SK-N-SH treated with all-trans-retinoic acid at 6 μM for 48 hours (cell line): ENCODE results near the gene SMCO4.

Experiments
- ARNTL ChIP-seq: fragments of 450-650 bp; formaldehyde crosslinking; IDR thresholded peaks from 2 replicates; pipeline ENCODE4 v1.5.0; 2020; ENCODE audit warnings: low read depth, mild to moderate bottlenecking, moderate library complexity, borderline replicate concordance
- CSRNP3 ChIP-seq: fragments of 250-450 bp; sonication (Bioruptor Pico); IDR thresholded peaks from 2 replicates; pipeline ENCODE4 v1.5.1; 2021; ENCODE audit warnings: mild to moderate bottlenecking, moderate library complexity
- ESRRG ChIP-seq: fragments of 250-450 bp; sonication (Bioruptor Pico); IDR thresholded peaks from 2 replicates; pipeline ENCODE4 v1.6.1; 2021; ENCODE audit warnings: mild to moderate bottlenecking
- GLIS3 ChIP-seq: fragments of 250-450 bp; sonication (Bioruptor Pico); IDR thresholded peaks from 2 replicates; pipeline ENCODE4 v1.5.0; 2020; ENCODE audit warnings: mild to moderate bottlenecking, moderate library complexity
- ISL1 ChIP-seq: fragments of 250-450 bp; sonication (Bioruptor Pico); IDR thresholded peaks from 2 replicates; pipeline ENCODE4 v2.1.2; 2022; ENCODE audit warnings: mild to moderate bottlenecking, moderate library complexity
- OSR1 ChIP-seq: fragments of 250-450 bp; sonication (Bioruptor Pico); IDR thresholded peaks from 2 replicates; pipeline ENCODE4 v1.8.0; 2022; ENCODE audit warnings: moderate library complexity, mild to moderate bottlenecking, inconsistent platforms
- PATZ1 ChIP-seq: fragments of 250-450 bp; sonication (Bioruptor Pico); IDR thresholded peaks from 2 replicates; pipeline ENCODE4 v1.8.0; 2020; ENCODE audit warnings: mild to moderate bottlenecking, moderate library complexity, borderline replicate concordance
- PPARA ChIP-seq: fragments of 250-450 bp; sonication (Bioruptor Pico); IDR thresholded peaks from 2 replicates; pipeline ENCODE4 v1.5.0; 2020; ENCODE audit warnings: mild to moderate bottlenecking, borderline replicate concordance
- SNAI2 ChIP-seq: fragments of 250-450 bp; sonication (Bioruptor Pico); IDR thresholded peaks from 2 replicates; pipeline ENCODE4 v1.5.0; 2020; ENCODE audit warnings: mild to moderate bottlenecking, moderate library complexity
- TCF4 ChIP-seq: fragments of 250-450 bp; sonication (Bioruptor Pico); IDR thresholded peaks from 2 replicates; pipeline ENCODE4 v1.8.0; 2021; ENCODE audit warnings: mild to moderate bottlenecking, moderate library complexity, borderline replicate concordance
- TOX ChIP-seq: fragments of 250-450 bp; sonication (Bioruptor Pico); IDR thresholded peaks from 2 replicates; pipeline ENCODE4 v1.8.0; 2021; ENCODE audit warnings: mild to moderate bottlenecking, moderate library complexity, borderline replicate concordance
- ZFP3 ChIP-seq: fragments of 250-450 bp; sonication (Bioruptor Pico); IDR thresholded peaks from 2 replicates; pipeline ENCODE4 v1.5.0; 2020; ENCODE audit warnings: mild to moderate bottlenecking, moderate library complexity
- ZFP30 ChIP-seq: fragments of 450-650 bp; formaldehyde crosslinking; IDR thresholded peaks from 2 replicates; pipeline ENCODE4 v1.5.0; 2022; ENCODE audit warnings: mild to moderate bottlenecking, moderate library complexity
- TF ChIP-seq, protein P1 (sequence below): fragments of 250-450 bp; sonication (Bioruptor Pico); IDR thresholded peaks from 2 replicates; pipeline ENCODE4 v1.8.0; 2021; ENCODE audit warnings: low read depth, mild to moderate bottlenecking, moderate library complexity, borderline replicate concordance

DNA sequence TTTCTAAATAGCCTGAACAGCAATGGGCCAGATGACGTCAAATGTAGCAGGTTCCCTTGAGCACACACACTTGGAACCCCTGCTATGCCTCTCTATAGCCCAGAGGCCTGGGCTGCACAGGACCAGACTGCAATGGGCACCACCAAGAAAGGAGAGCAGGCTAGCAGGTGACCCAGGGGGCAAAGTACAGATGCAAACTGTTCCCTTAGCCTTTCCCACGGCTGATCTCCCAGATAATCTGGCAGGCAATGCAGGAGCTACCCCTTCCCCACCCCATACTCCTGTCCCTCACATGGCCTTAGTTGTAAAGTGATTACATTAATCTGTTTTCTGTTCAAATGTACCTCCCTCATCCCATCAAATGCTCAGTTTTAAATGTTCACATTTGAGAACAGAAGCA lies 41.3 kb downstream of the SMCO4 start:
- no peak for TF ChIP-seq GLIS3 (CRISPR knock-in tag)
- no peak for TF ChIP-seq ZFP3
- TF ChIP-seq, protein P1, sequence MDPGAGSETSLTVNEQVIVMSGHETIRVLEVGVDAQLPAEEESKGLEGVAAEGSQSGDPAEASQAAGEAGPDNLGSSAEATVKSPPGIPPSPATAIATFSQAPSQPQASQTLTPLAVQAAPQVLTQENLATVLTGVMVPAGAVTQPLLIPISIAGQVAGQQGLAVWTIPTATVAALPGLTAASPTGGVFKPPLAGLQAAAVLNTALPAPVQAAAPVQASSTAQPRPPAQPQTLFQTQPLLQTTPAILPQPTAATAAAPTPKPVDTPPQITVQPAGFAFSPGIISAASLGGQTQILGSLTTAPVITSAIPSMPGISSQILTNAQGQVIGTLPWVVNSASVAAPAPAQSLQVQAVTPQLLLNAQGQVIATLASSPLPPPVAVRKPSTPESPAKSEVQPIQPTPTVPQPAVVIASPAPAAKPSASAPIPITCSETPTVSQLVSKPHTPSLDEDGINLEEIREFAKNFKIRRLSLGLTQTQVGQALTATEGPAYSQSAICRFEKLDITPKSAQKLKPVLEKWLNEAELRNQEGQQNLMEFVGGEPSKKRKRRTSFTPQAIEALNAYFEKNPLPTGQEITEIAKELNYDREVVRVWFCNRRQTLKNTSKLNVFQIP (CRISPR knock-in tag): no peak
- TF ChIP-seq PATZ1 (CRISPR knock-in tag): no peak
- TF ChIP-seq TOX: no peak
- no peak for TF ChIP-seq TCF4
- no peak for TF ChIP-seq CSRNP3
- TF ChIP-seq ZFP30 (CRISPR knock-in tag): no peak
- no peak for TF ChIP-seq ESRRG (CRISPR knock-in tag)
- no peak for TF ChIP-seq ISL1 (CRISPR knock-in tag)
- TF ChIP-seq OSR1 (CRISPR knock-in tag): no peak
- TF ChIP-seq ARNTL (CRISPR knock-in tag): no peak
- no peak for TF ChIP-seq SNAI2 (CRISPR knock-in tag)
- TF ChIP-seq PPARA: no peak
